ENCODE measurements around the gene PRSS35.
"Not testable (repeated sequence)": the region's sequence is repeated elsewhere in the genome, so short reads cannot be mapped to it uniquely, and the experiment has no call there.

PRSS35 gene

GRCh38 chr6:83556871-83557270 lies 44.5 kb downstream of the PRSS35 start:
- Histone ChIP-seq H3K36me3 (ENCODE audit: control insufficient read depth, insufficient read depth, low read length) (no peaks in the 10 kb centered on the region), H3K27me3 (ENCODE audit: control insufficient read depth, insufficient read depth, low read length) (no peaks in the 10 kb centered on the region), H3K4me3 (ENCODE audit: low read depth, low read length) (no peak overlapping the region), H3K79me2 (no peaks in the 10 kb centered on the region), H3K4me2 (ENCODE audit: low read length) (no peak overlapping the region), H3K4me1 (no peaks in the 10 kb centered on the region), H2AFZ (no peak overlapping the region), H3K27ac (no peak overlapping the region), H3K9ac (no peak overlapping the region), H3K9me3 (ENCODE audit: control insufficient read depth, low read length) (no peaks in the 10 kb centered on the region)
- no peak for TF ChIP-seq CTCF (IDR thresholded peaks at IDR 0.05)

- Histone ChIP-seq H3K9me3 (ENCODE audit: control insufficient read depth, low read length) (no peaks in the 10 kb centered on the region), H3K4me1 (no peaks in the 10 kb centered on the region), H3K4me2 (ENCODE audit: low read length) (no peak overlapping the region), H3K4me3 (ENCODE audit: low read depth, low read length) (no peak overlapping the region), H2AFZ (no peak overlapping the region), H3K27ac (no peak overlapping the region), H3K27me3 (ENCODE audit: control insufficient read depth, insufficient read depth, low read length) (no peaks in the 10 kb centered on the region), H3K79me2 (no peaks in the 10 kb centered on the region), H3K9ac (no peak overlapping the region), H3K36me3 (ENCODE audit: control insufficient read depth, insufficient read depth, low read length) (no peaks in the 10 kb centered on the region)
- no peak for TF ChIP-seq CTCF (IDR thresholded peaks at IDR 0.05)
These were observed 46.6 kb downstream of the PRSS35 start for GRCh38 chr6:83558975-83559374.

GRCh38 chr6:83571663-83572185 lies 59.4 kb downstream of the PRSS35 start:
- not testable (repeated sequence) for H3K9ac ChIP-seq, H3K4me1 ChIP-seq

GRCh38 chr6:83574783-83575182 lies 62.4 kb downstream of the PRSS35 start:
- Histone ChIP-seq H3K4me2 (ENCODE audit: low read length) (no peak overlapping the region), H3K36me3 (ENCODE audit: control insufficient read depth, insufficient read depth, low read length) (no peaks in the 10 kb centered on the region), H3K27ac (no peak overlapping the region), H3K9me3 (ENCODE audit: control insufficient read depth, low read length) (no peaks in the 10 kb centered on the region), H3K27me3 (ENCODE audit: control insufficient read depth, insufficient read depth, low read length) (no peaks in the 10 kb centered on the region), H3K79me2 (no peaks in the 10 kb centered on the region), H2AFZ (no peak overlapping the region), H3K4me1 (no peaks in the 10 kb centered on the region), H3K4me3 (ENCODE audit: low read depth, low read length) (no peak overlapping the region), H3K9ac (no peak overlapping the region)
- TF ChIP-seq CTCF (IDR thresholded peaks at IDR 0.05): no peak

More at GRCh38 chr6:83571663-83572185, 59.4 kb downstream of the PRSS35 start:
- H3K27me3 ChIP-seq (ENCODE audit: control insufficient read depth, insufficient read depth, low read length); H3K4me3 ChIP-seq (ENCODE audit: low read depth, low read length); H3K79me2 ChIP-seq; H3K36me3 ChIP-seq (ENCODE audit: control insufficient read depth, insufficient read depth, low read length); H3K9me3 ChIP-seq (ENCODE audit: control insufficient read depth, low read length); H3K27ac ChIP-seq; H2AFZ ChIP-seq; H3K4me2 ChIP-seq (ENCODE audit: low read length): not testable (repeated sequence)

Measured in parathyroid adenoma (tissue), 2 donors.